ENCODE measurements around the gene EXOC2. TPM values are rescaled to one million over a fixed set of nuclear protein-coding genes. Genes with fewer than 3 reads are reported as not detected.

Gene EXOC2
- total and polyA plus RNA-seq, 5 experiments from 2014 or later, result 28.6 to 40.3 (median 36.7) TPM

DNA sequence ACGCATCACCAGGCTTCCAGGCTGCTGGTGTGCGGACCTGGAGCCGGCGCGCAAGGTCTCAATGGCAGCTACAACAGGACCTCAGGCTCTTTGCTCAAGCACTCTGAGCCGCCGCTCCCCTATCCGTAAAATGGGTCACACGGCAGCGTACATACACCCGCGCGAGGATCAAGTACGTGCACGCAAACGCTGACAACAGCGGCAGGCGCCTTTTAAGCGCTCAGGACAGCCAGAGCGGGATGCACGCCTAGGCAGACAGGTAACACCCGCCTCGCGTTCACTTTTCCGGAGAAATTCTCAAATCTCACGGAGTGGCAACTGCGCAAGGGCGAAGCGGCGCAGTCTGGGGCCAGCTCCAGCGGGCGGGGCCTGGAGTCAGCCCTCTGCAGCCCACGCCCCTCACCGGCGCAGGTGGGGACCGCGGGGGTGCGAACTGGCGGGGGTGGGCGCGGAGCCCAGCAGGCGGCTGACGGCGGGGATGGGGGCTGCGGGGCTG lies 535 bp downstream of the EXOC2 start:
- DNase-seq (peak; percentile 60 to 84 (median 76)), ATAC-seq (peak; percentile 92 to 93)
- no peaks in the 10 kb centered on the region for H3K27me3 Mint-ChIP-seq
- H3K4me1 Mint-ChIP-seq, result peaks cover 16 to 46% (median 36%) of the 10 kb centered on the region in 4 donors
- H3K4me3 Mint-ChIP-seq, result peak overlapping the region; percentile 90 to 98 (median 95)
- POLR2A ChIA-PET, result interaction anchor here (0.7 to 3.1 kb wide), 4 partner anchors 9 to 31 kb away, joined by 3 to 19 read pairs (median 4); no protein-coding TSS in a partner anchor
- H3K9me3 Mint-ChIP-seq, result no peaks in the 10 kb centered on the region
- H3K27ac Mint-ChIP-seq, result peak overlapping the region; percentile 20 to 97 (median 92)
- peaks cover 0 to 8% (median 0%) of the 10 kb centered on the region in 3 donors for H3K36me3 Mint-ChIP-seq

DNA sequence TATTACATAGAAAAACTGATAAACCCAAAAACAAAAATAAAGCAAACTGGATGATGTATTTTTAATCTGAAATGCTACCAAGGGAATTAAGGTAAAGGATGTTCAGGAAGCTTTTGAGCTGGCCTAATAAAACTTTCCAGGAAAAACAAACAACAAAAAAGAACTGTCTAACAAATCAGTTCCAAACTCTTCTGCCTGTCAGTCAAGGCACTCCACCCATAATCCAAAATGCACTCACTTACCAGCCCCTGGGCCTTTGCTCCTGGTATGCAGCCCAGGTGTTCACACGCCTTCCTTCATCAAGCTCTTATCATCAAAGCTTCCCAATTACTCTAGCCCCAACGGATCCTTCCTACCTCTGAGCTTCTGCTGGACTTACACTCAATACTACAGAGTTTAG lies 3.7 kb downstream of the EXOC2 start:
- H3K27me3 Mint-ChIP-seq, result no peaks in the 10 kb centered on the region
- H3K4me1 Mint-ChIP-seq, result peaks cover 26 to 63% (median 47%) of the 10 kb centered on the region in 4 donors
- no peak overlapping the region for H3K27ac Mint-ChIP-seq

GRCh38 chr6:686497-686896 lies 6.4 kb downstream of the EXOC2 start:
- H3K27me3 Mint-ChIP-seq, result no peaks in the 10 kb centered on the region
- no peak overlapping the region for H3K4me3 Mint-ChIP-seq
- DNase-seq, result no peak
- ATAC-seq, result no peak
- H3K36me3 Mint-ChIP-seq, result peaks cover 0 to 25% (median 2%) of the 10 kb centered on the region in 3 donors
- peaks cover 32 to 66% (median 53%) of the 10 kb centered on the region in 4 donors for H3K4me1 Mint-ChIP-seq
- H3K9me3 Mint-ChIP-seq, result no peaks in the 10 kb centered on the region
- no peak overlapping the region for H3K27ac Mint-ChIP-seq
- POLR2A ChIA-PET, result no interaction called here

More for the DNA sequence above, 3.7 kb downstream of the EXOC2 start:
- DNase-seq (no peak), ATAC-seq (no peak)
- no peaks in the 10 kb centered on the region for H3K9me3 Mint-ChIP-seq
- POLR2A ChIA-PET, result no interaction called here
- peaks cover 0 to 19% (median 0%) of the 10 kb centered on the region in 3 donors for H3K36me3 Mint-ChIP-seq
- H3K4me3 Mint-ChIP-seq, result peak overlapping the region in 1 of 10 donors; percentile 8

DNA sequence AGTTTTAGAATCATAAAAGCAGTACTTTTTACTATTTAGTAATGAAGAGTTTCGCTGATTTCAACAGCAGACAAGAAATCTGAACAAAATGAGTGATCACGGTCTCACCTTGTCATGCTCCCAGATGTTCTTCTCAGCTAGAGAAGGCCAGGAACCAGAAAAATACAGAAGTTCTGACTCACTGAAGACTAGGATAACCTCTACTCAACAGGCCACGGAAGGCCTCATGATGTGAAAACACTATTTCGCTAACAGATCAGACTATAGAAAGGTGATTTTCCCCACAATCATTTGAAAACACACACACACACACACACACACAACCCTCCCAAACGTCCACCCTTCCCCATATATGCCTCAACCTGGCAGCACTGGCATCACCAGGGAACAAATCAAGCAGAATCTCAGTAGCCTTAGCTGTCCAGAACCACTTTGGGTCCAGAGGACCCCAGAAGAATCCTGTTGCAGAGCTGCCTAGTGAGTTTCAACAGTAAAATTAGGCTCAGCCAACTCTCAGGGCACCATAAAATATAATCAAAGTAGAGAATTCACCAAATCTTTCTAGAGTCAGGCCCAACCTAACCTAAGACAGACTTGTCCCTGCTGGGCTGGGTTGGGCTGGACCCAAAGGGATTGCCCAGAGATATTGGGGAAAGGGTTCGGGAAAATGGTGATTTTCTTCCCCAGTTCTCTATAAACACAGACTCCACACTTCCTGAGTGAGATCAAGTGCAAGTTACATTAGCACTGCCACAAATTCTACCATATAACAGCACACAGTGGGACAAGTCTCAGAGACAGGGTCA lies 7.9 kb downstream of the EXOC2 start:
- peak overlapping the region in 9 of 10 donors; percentile 2 to 43 (median 22) for H3K4me3 Mint-ChIP-seq
- DNase-seq (no peak), ATAC-seq (no peak)
- POLR2A ChIA-PET, result no interaction called here
- peaks cover 0 to 28% (median 2%) of the 10 kb centered on the region in 3 donors for H3K36me3 Mint-ChIP-seq
- peak overlapping the region in 6 of 10 donors; percentile 39 to 69 (median 59) for H3K27ac Mint-ChIP-seq
- no peaks in the 10 kb centered on the region for H3K9me3 Mint-ChIP-seq
- H3K27me3 Mint-ChIP-seq, result no peaks in the 10 kb centered on the region
- H3K4me1 Mint-ChIP-seq, result peaks cover 38 to 66% (median 53%) of the 10 kb centered on the region in 4 donors

- POLR2A ChIA-PET, result no interaction called here
- peaks cover 39 to 65% (median 54%) of the 10 kb centered on the region in 4 donors for H3K4me1 Mint-ChIP-seq
- no peaks in the 10 kb centered on the region for H3K27me3 Mint-ChIP-seq
- DNase-seq (no peak), ATAC-seq (no peak)
- H3K4me3 Mint-ChIP-seq, result peak overlapping the region in 7 of 10 donors; percentile 31 to 80 (median 60)
- peaks cover 0 to 32% (median 7%) of the 10 kb centered on the region in 3 donors for H3K36me3 Mint-ChIP-seq
- no peaks in the 10 kb centered on the region for H3K9me3 Mint-ChIP-seq
- H3K27ac Mint-ChIP-seq, result peak overlapping the region in 2 of 10 donors; percentile 35 to 44
Observed at GRCh38 chr6:683742-684440, 9.0 kb downstream of the EXOC2 start.

DNA sequence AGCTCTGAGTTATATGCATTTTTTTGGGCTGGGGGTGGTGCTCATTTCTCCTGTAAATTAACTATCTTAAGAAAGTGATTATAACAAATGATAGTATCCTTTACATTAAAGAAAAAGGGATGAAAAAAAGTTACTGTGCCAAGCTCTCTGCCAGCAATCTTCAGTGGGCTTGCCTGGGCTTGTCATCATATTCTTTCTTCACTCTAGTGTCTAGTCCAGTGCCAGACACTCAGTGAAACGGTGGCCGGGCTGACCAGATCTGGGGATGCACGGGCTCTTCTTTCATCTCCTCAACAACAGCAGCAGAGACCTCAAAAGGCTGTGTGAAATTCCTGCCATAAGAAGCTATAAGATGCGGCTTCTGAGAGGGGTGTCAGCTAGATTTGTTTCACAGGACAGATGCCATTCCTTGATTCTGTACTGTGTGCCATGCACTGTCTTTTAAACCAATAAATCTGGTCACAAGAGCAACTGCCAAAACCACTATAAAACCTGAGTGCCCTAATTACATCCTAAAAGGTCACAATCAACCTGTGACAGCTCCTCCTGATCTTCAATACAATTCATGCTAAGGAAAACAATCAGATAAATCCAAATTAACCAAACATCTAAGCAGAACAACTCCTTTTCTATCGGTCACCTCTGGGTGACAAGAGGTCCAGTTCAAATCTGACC lies 12.1 kb downstream of the EXOC2 start:
- no peaks in the 10 kb centered on the region for H3K27me3 Mint-ChIP-seq
- ATAC-seq (no peak), DNase-seq (no peak)
- no peaks in the 10 kb centered on the region for H3K9me3 Mint-ChIP-seq
- POLR2A ChIA-PET, result no interaction called here
- peaks cover 43 to 68% (median 54%) of the 10 kb centered on the region in 4 donors for H3K4me1 Mint-ChIP-seq
- H3K4me3 Mint-ChIP-seq, result no peak overlapping the region
- H3K36me3 Mint-ChIP-seq, result peaks cover 5 to 39% (median 7%) of the 10 kb centered on the region in 3 donors
- H3K27ac Mint-ChIP-seq, result peak overlapping the region in 3 of 10 donors; percentile 1 to 18 (median 15)

DNA sequence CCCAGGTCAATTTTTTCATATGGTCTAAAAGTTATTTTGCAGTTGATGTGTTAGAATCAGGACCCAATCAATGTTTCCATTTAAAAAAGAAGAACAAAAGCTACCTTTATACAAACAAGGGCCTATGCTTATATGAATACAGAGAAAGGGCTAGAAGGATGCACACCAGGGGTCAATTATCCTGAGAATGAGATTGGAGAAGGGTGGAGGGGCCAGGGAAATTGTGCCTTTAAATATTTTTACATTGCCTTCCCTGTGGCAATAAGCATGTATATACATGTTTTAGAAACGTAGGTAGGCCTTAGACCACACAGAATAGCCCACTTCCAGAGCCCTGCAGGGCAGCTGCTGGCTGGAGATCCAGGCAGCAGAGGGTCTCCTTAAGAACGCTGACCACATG lies 12.7 kb downstream of the EXOC2 start:
- H3K27ac Mint-ChIP-seq, result peak overlapping the region in 1 of 10 donors; percentile 44

DNA sequence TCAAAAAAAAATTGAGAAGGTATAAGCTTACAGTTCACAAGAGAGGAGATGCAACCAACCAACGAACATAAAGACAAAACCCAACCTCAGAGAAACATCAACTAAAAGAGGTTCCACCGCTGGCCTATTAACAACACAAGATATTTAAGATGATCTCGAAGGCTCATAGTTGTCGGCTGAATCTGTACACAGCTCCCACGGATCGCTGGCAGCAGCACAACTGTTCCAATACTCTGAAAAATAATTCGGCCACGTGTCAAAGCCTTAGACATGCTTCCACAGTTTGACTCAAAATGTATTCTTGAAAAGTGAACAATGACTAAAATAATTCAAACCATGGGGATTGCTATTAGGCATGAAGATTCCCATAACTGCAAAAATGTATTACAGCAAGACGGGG lies 13.7 kb downstream of the EXOC2 start:
- no peak for ATAC-seq

More for the DNA sequence above, 12.7 kb downstream of the EXOC2 start:
- DNase-seq (no peak), ATAC-seq (no peak)
- no peaks in the 10 kb centered on the region for H3K27me3 Mint-ChIP-seq
- H3K9me3 Mint-ChIP-seq, result no peaks in the 10 kb centered on the region
- POLR2A ChIA-PET, result no interaction called here
- peaks cover 39 to 64% (median 50%) of the 10 kb centered on the region in 4 donors for H3K4me1 Mint-ChIP-seq
- H3K4me3 Mint-ChIP-seq, result no peak overlapping the region
- peaks cover 5 to 34% (median 7%) of the 10 kb centered on the region in 3 donors for H3K36me3 Mint-ChIP-seq

DNA sequence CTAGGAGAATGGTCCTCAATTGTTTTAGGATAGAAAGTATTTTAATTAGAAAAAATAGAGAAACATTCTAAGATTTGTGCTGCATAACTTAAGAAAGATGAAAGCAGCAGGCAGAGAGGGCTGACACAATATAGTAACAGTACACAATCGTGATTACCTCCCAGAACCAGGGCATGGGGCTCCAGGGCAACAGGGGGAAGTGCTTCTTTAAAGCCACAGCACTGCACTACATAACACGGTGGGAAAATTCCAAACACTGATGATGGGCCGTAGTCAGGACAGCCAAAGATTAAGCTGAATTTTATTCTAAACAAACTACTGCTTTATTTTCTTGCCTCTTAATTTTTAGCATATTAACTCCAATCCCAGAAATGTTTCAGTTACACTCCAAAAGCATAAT lies 14.4 kb downstream of the EXOC2 start:
- H3K9me3 Mint-ChIP-seq, result no peaks in the 10 kb centered on the region
- POLR2A ChIA-PET, result no interaction called here
- peaks cover 33 to 59% (median 45%) of the 10 kb centered on the region in 4 donors for H3K4me1 Mint-ChIP-seq
- no peaks in the 10 kb centered on the region for H3K27me3 Mint-ChIP-seq
- DNase-seq, result no peak
- no peak overlapping the region for H3K4me3 Mint-ChIP-seq
- ATAC-seq, result no peak
- peaks cover 5 to 29% (median 7%) of the 10 kb centered on the region in 3 donors for H3K36me3 Mint-ChIP-seq
- H3K27ac Mint-ChIP-seq, result no peak overlapping the region

More for the DNA sequence above, 13.7 kb downstream of the EXOC2 start:
- Mint-ChIP-seq H3K36me3 (peaks cover 5 to 29% (median 7%) of the 10 kb centered on the region in 3 donors), H3K4me3 (no peak overlapping the region), H3K27ac (no peak overlapping the region), H3K4me1 (peaks cover 40 to 66% (median 52%) of the 10 kb centered on the region in 4 donors), H3K9me3 (no peaks in the 10 kb centered on the region), H3K27me3 (no peaks in the 10 kb centered on the region)
- no peak for DNase-seq
- POLR2A ChIA-PET, result no interaction called here

DNA sequence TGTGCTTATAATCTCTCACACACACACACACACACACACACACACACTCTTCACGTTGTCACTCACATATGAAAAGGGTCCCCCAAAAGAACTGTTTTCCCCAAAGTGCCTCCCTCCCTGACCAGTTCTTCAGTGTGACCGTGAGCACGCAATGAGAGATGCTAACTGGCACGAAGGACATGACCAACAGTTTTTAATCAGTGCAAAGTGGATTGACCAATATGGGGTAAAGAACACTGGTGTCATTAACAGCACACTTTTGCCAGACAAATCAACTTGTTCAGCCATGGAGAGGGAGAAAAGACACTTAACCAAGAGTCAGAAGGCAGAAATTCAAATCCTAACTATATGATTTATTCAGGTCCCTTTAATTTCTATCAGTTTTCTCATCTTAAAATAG lies 15.0 kb downstream of the EXOC2 start:
- Mint-ChIP-seq H3K27ac (peak overlapping the region in 1 of 10 donors; percentile 35), H3K36me3 (peaks cover 5 to 27% (median 8%) of the 10 kb centered on the region in 3 donors), H3K4me3 (peak overlapping the region in 1 of 10 donors; percentile 19), H3K27me3 (no peaks in the 10 kb centered on the region), H3K9me3 (no peaks in the 10 kb centered on the region), H3K4me1 (peaks cover 31 to 54% (median 40%) of the 10 kb centered on the region in 4 donors)
- POLR2A ChIA-PET, result no interaction called here
- no peak for ATAC-seq
- no peak for DNase-seq

GRCh38 chr6:674956-675355 lies 18.0 kb downstream of the EXOC2 start:
- H3K9me3 Mint-ChIP-seq, result peaks cover 0 to 11% (median 2%) of the 10 kb centered on the region in 9 donors
- peaks cover 17 to 27% (median 21%) of the 10 kb centered on the region in 4 donors for H3K4me1 Mint-ChIP-seq
- no peaks in the 10 kb centered on the region for H3K27me3 Mint-ChIP-seq
- POLR2A ChIA-PET, result no interaction called here
- H3K4me3 Mint-ChIP-seq, result peak overlapping the region in 1 of 10 donors; percentile 46
- peaks cover 14 to 21% (median 15%) of the 10 kb centered on the region in 3 donors for H3K36me3 Mint-ChIP-seq
- peak overlapping the region in 3 of 10 donors; percentile 50 to 58 (median 53) for H3K27ac Mint-ChIP-seq
- DNase-seq (no peak), ATAC-seq (no peak)

DNA sequence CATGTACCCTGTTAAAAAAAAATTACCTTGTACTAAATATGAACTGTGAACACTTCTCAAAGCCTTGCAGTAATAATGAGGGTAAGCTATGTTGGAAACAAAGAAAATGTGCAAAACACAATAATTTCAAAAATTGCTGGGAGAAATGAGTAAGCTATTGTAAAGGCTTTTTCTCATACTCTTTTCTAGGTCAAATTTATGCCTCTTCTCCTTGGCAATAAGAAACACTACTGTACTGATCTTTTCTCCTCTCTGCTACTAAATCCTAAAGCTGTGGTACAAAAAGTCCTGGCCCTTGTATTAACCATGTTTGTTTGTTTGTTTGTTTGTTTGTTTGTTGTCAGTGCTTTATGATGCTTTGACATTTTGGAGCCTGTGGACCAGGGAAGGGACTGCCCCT lies 18.5 kb downstream of the EXOC2 start:
- no peak for DNase-seq
- Mint-ChIP-seq H3K4me1 (peaks cover 14 to 23% (median 18%) of the 10 kb centered on the region in 4 donors), H3K27ac (peak overlapping the region in 2 of 10 donors; percentile 50 to 58), H3K27me3 (no peaks in the 10 kb centered on the region), H3K4me3 (no peak overlapping the region), H3K36me3 (peaks cover 14 to 16% (median 16%) of the 10 kb centered on the region in 3 donors), H3K9me3 (peaks cover 0 to 11% (median 2%) of the 10 kb centered on the region in 9 donors)
- ATAC-seq, result no peak
- POLR2A ChIA-PET, result no interaction called here
